NCI-H69 (cell line): ENCODE results near the gene ALG12.

Experiments
- DNase-seq: peaks from one replicate; lab custom pipeline; 2025; lab: John Stamatoyannopoulos, UW

ALG12 gene

GRCh38 chr22:49917974-49918910 is at the start of gene ALG12, which contains the start of gene CRELD2:
ALG12 (minus strand) TSS chr22:49918438; CDS start chr22:49913765, 4,673 bp downstream.
CRELD2 (plus strand) TSS chr22:49918634; CDS start chr22:49918770, 136 bp downstream.
- DNase-seq = peak; percentile 99

GRCh38 chr22:49967706-49968208 is 49.5 kb upstream of the ALG12 start:
- DNase-seq = no peak

GRCh38 chr22:49966774-49967705 is 48.8 kb upstream of the ALG12 start:
- no peak for DNase-seq

- no peak for DNase-seq
These were observed 48.0 kb upstream of the ALG12 start for GRCh38 chr22:49966041-49966773.

GRCh38 chr22:49965091-49966040 is 47.1 kb upstream of the ALG12 start:
- no peak for DNase-seq

- DNase-seq = no peak
These were observed 46.2 kb upstream of the ALG12 start for GRCh38 chr22:49964136-49965090.

GRCh38 chr22:49963647-49964026 is 45.4 kb upstream of the ALG12 start:
- peak; percentile 84 for DNase-seq

GRCh38 chr22:49962751-49963646 is 44.8 kb upstream of the ALG12 start:
- DNase-seq = no peak

- DNase-seq = peak; percentile 96
These were observed 43.9 kb upstream of the ALG12 start for GRCh38 chr22:49962012-49962750.

GRCh38 chr22:49961601-49962011 is 43.4 kb upstream of the ALG12 start:
- DNase-seq = peak; percentile 70

GRCh38 chr22:49961005-49961600 is 42.9 kb upstream of the ALG12 start:
- DNase-seq = peak; percentile 80

GRCh38 chr22:49960159-49961004 is 42.1 kb upstream of the ALG12 start, which contains the start of gene PIM3:
PIM3 (plus strand) TSS chr22:49960772; CDS start chr22:49960948, 176 bp downstream.
- peak; percentile 99 for DNase-seq

- no peak for DNase-seq
These were observed 41.5 kb upstream of the ALG12 start for GRCh38 chr22:49959782-49960158.

- DNase-seq = no peak
These were observed 40.9 kb upstream of the ALG12 start for GRCh38 chr22:49958931-49959781.

- no peak for DNase-seq
These were observed 40.2 kb upstream of the ALG12 start for GRCh38 chr22:49958366-49958921.
